Right atrium auricular region (tissue), 2 donors: Measurements from ENCODE around the gene GDI2. TPM values are rescaled to one million over a fixed set of nuclear protein-coding genes. Genes with fewer than 3 reads are reported as not detected.

Experiments
- DNase-seq: peaks from one replicate; pipeline ENCODE4 v3.0.0-alpha.2; 2019; ENCODE audit warnings: low spot score
- H3K27ac ChIP-seq, 2 donors: fragments of 200-600 bp; sonication (generic); 1 replicate in 1 of 2; 2 replicates in 1 of 2; pipeline ENCODE4 v1.5.1; 2016 to 2019
- H3K27me3 ChIP-seq, 2 donors: fragments of 200-600 bp; sonication (generic); one replicate each; pipeline versions ENCODE4 v1.5.1 to v1.6.0; 2017 to 2019
- H3K36me3 ChIP-seq: fragments of 200-600 bp; sonication (generic); one replicate; pipeline ENCODE4 v1.5.1; 2016
- H3K4me1 ChIP-seq, 2 donors: fragments of 200-600 bp; sonication (generic); one replicate each; pipeline versions ENCODE4 v1.5.1 to v1.6.0; 2017 to 2019
- H3K4me3 ChIP-seq, 2 donors: fragments of 200-600 bp; sonication (generic); 1 replicate in 1 of 2; 2 replicates in 1 of 2; pipeline ENCODE4 v1.5.1; 2017 to 2019; ENCODE audit warnings: mild to moderate bottlenecking in 1 of 2, moderate library complexity in 1 of 2
- H3K9me3 ChIP-seq, 2 donors: fragments of 200-600 bp; sonication (generic); one replicate each; pipeline ENCODE4 v1.5.1; 2019
- total RNA-seq, 2 donors: library from RNA; depleted of rRNA; stranded (reverse); fragments of >200 nt; gene quantifications; one replicate each; pipeline ENCODE4 v1.1.0, GENCODE V29; 2016
- TF ChIP-seq, protein P1 (sequence below), 2 donors: fragments of 200-600 bp; sonication (generic); IDR thresholded peaks; one replicate each; pipeline ENCODE4 v1.5.1; 2019; ENCODE audit warnings: antibody characterized with exemption in 2 of 2

GDI2 gene
- total RNA-seq, 2 donors from 2014 or later: 117 to 124 TPM

DNA sequence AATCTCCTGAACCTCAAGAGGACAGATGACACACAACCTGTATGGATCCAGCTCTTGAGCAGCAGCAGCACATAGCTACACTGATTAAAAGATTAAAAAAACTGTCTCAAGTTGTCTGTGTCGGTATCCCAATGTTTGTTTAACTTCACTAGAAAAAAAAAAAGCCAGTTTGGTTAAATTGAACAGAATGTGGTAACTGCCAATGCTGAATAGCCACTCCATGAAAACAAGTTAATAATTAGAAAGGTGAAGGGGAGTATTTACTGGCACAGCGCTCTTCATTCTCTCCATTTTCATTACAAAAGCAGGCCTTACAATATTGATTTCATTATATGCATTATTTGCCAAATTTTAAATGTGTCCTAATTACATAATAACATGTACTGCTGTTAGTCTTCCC lies 47.6 kb downstream of the GDI2 start:
- no peaks in the 10 kb centered on the region for H3K27me3 ChIP-seq
- no peak for DNase-seq
- no peak overlapping the region for H3K4me3 ChIP-seq
- no peaks in the 10 kb centered on the region for H3K9me3 ChIP-seq
- H3K4me1 ChIP-seq: no peaks in the 10 kb centered on the region
- TF ChIP-seq, protein P1, sequence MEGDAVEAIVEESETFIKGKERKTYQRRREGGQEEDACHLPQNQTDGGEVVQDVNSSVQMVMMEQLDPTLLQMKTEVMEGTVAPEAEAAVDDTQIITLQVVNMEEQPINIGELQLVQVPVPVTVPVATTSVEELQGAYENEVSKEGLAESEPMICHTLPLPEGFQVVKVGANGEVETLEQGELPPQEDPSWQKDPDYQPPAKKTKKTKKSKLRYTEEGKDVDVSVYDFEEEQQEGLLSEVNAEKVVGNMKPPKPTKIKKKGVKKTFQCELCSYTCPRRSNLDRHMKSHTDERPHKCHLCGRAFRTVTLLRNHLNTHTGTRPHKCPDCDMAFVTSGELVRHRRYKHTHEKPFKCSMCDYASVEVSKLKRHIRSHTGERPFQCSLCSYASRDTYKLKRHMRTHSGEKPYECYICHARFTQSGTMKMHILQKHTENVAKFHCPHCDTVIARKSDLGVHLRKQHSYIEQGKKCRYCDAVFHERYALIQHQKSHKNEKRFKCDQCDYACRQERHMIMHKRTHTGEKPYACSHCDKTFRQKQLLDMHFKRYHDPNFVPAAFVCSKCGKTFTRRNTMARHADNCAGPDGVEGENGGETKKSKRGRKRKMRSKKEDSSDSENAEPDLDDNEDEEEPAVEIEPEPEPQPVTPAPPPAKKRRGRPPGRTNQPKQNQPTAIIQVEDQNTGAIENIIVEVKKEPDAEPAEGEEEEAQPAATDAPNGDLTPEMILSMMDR (IDR thresholded peaks at IDR 0.05): no peak
- H3K36me3 ChIP-seq: peaks cover 66% of the 10 kb centered on the region
- no peak overlapping the region for H3K27ac ChIP-seq

DNA sequence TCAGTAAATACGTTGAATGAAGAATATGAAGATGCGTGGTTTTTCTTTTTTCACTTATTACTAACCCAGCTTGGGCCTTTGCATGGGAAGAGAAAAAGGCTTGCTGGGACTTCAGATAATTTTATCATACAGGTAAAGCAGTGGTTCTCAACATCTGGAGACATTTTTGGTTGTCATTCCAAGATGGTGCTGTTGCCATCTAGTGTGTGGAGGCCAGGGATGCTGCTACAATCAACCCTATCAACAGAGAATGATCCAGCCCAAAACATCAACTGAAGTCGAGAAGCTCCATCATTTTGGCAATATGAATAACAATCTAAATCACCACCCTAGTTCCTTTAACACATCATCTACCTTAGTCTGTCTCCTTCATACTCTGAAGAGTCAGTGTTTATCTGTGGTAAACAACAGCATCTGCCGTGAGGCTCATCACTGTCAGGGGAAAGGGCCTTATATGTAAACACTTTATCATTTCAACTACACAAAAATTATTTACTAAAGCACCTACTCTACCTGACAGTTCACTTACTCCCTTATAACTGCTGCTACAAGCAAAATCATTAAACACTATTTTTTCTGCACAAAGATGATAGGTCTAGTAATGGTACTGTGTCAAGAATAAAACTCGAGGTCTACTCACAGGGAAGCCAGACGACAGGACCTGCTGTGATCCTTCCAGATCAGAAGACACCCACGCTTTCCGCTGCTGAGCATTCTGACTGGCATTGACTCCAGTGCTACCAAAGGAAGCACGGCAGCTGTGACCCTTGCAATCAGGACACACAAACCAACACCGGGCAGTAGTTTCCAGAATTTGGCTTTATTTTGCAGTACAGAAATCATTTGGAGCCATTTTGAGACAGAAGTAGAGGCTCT lies 48.6 kb downstream of the GDI2 start:
- Histone ChIP-seq H3K27ac (no peak overlapping the region), H3K27me3 (no peaks in the 10 kb centered on the region), H3K4me3 (no peak overlapping the region), H3K9me3 (no peaks in the 10 kb centered on the region), H3K4me1 (no peaks in the 10 kb centered on the region), H3K36me3 (peaks cover 76% of the 10 kb centered on the region)
- no peak for DNase-seq
- TF ChIP-seq, protein P1 (IDR thresholded peaks at IDR 0.05): no peak

DNA sequence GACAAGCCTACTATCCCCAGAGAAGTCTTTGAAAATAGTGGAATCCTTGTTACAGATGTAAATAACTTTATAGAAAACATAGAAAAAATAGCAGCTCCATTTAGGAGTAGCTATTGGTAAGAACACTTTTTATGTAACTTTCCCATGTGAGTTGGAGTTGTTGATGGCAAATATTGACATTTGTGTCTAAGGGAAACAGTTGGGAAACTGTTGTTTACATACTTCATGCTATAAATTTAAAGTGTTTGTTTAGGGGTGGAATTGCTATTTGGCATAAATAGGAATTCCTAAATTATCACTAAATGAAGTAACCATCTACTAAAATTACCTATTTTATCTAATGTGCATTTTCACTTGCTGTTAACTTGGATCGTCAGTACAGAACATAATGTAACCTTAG lies 50.7 kb downstream of the GDI2 start:
- TF ChIP-seq, protein P1 (IDR thresholded peaks at IDR 0.05): no peak

GRCh38 chr10:5761220-5761619 lies 52.0 kb downstream of the GDI2 start:
- H3K36me3 ChIP-seq: peaks cover 84% of the 10 kb centered on the region
- H3K4me3 ChIP-seq: no peak overlapping the region
- H3K27ac ChIP-seq: no peak overlapping the region
- no peak for DNase-seq
- no peaks in the 10 kb centered on the region for H3K27me3 ChIP-seq
- TF ChIP-seq, protein P1 (IDR thresholded peaks at IDR 0.05): no peak
- no peaks in the 10 kb centered on the region for H3K4me1 ChIP-seq
- no peaks in the 10 kb centered on the region for H3K9me3 ChIP-seq

More for the DNA sequence above, 50.7 kb downstream of the GDI2 start:
- Histone ChIP-seq H3K9me3 (no peaks in the 10 kb centered on the region), H3K27me3 (no peaks in the 10 kb centered on the region), H3K4me1 (no peaks in the 10 kb centered on the region), H3K4me3 (no peak overlapping the region), H3K36me3 (peaks cover 86% of the 10 kb centered on the region), H3K27ac (no peak overlapping the region)
- no peak for DNase-seq

DNA sequence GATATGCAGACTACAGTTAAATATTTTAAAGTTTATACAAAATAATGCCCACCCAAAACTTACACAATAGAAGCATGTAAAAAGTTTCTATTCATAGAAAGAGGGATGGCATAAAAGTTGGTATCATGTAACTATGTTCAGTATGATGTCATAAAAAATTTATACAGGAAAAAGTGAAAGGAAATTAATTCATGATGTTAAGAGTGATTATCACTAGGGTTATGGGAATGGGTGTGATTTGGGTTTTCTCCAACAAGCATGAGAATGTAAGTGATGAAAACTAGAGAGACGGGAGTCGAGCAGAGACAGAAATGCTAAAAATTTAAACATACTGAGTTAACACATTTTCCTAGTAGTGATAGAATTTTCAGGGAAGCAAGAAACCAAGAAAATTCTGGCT lies 52.7 kb downstream of the GDI2 start:
- peaks cover 77% of the 10 kb centered on the region for H3K36me3 ChIP-seq
- no peaks in the 10 kb centered on the region for H3K9me3 ChIP-seq
- H3K27me3 ChIP-seq: no peaks in the 10 kb centered on the region
- no peaks in the 10 kb centered on the region for H3K4me1 ChIP-seq
- H3K27ac ChIP-seq: no peak overlapping the region
- H3K4me3 ChIP-seq: no peak overlapping the region
- TF ChIP-seq, protein P1 (IDR thresholded peaks at IDR 0.05): no peak
- no peak for DNase-seq
